GM19468 (cell line): ENCODE results near the gene GULP1.

ENCODE experiments used
- ATAC-seq: cut with Tn5 transposase; IDR thresholded peaks from one replicate; pipeline ENCODE4 v1.9.1; 2021; ENCODE audit warnings: mild to moderate bottlenecking, moderate library complexity, moderate number of reproducible peaks; ENCODE audit not compliant: unreplicated experiment; ENCODE audit errors: extremely low read depth

Gene GULP1

DNA sequence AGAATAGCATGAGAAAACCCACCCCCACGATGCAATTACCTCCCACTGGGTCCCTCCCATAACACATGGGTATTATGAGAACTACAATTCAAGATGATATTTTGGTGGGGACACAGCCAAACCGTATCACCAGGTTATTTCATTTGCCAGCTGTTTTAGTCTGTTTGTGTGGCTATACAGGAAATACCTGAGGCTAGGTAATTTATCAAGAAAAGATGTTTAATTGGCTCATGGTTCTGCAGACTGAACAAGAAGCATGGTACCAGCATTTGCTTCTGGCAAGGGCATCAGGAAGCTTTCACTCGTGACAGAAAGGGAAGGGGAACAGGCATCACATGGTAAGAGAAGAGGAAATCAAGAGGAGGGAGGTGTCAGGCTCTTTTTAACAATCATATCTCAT is 329.2 kb downstream of the GULP1 start:
- ATAC-seq: no peak

GRCh38 chr2:188622601-188623260 is 331.1 kb downstream of the GULP1 start:
- no peak for ATAC-seq

DNA sequence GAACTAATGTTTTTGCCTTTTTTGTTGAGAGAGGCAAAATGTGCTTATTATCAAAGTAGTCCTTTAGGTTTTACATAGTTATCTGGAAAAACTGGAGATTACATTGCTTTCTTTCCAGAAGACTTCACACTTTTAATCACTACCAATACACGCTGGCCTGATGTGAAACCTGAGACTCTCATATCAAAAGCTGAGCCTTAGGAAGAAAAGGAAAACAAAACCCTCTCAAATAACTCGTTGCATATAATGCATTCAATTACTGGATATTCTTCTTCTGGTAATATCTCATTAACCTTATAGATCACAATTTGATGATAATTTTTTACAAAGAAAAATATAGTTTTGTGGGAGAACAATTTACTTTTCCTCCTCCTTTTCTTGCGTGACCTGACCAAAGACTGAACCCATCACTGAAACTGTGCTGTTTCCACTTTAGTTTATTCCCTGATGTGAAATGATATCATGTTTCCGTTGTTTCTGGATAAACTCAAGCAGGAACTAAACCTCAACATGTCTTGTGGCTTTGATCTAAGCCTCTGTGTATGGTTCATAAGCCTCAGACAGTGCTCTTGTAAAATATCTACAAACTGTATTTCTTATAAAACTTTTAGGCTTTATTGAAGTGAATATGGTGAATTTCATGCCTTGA is 332.4 kb downstream of the GULP1 start:
- ATAC-seq: no peak

DNA sequence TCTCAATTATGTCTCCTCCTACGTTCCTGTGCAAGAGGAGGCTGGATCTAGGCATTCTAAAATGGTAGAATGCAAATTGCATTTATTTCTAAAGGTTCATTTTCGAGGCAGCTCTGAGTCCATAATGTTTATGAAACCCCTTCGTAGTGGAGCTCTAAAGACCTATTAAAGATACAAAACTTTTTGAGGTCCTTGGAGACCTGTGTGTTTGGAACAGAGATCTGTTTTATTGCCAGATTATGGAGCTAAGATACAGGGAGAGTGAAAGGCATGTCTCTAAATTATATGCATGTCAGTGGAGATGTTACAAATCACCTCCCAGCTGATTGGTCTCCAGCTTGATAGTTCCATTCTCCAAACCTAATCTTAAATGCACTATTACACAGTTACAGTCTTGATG is 335.8 kb downstream of the GULP1 start:
- ATAC-seq: no peak

GRCh38 chr2:188628989-188629752 is 337.5 kb downstream of the GULP1 start:
- ATAC-seq: no peak

- ATAC-seq: no peak
These were observed 338.3 kb downstream of the GULP1 start for GRCh38 chr2:188629753-188630527.

DNA sequence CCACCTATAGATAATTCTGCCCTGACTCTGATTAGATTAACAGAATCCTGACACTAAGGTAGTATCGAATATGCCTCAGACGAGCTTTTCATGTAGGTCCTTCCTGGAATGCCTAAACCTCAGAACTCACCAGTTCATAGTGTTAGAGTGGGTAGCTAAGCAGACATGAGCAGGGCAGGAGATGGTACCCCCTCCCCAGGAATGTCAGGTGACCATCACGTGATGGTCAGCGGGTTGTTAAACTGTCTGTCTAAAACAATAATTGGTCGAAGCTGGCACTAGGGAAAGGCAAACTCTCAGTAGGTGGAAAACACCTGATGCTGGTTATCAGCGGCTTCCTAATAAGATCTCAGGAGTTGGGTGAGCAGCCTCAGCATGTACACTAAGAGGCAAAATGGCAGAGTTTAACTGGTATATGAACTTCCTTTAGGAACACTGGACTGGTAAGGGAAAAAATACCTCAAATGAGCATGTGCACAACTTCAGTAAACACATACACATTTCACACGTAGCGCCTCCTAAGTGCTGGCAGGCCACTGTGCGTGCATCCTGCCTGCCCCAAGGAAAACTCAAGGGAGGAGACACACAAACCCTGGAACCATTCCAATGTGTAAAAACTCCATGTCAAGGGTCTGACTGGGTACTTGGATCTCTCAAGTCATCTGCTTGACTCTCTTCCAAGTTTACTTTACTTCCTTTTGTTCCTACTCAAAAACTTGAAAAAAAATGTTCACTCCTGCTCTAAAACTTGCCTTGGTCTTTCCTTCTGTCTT is 339.5 kb downstream of the GULP1 start:
- no peak for ATAC-seq

- no peak for ATAC-seq
These were observed 343.0 kb downstream of the GULP1 start for GRCh38 chr2:188634656-188635055.
